Superior temporal gyrus (tissue), 1 donor: ENCODE data around the gene CHKA.
A peak's percentile ranks its signal among the peaks of the same experiment; 100 is the strongest.

ENCODE experiments used
- DNase-seq: peaks from one replicate; pipeline ENCODE4 v3.0.0-alpha.2; 2016; ENCODE audit errors: extremely low spot score

CHKA gene

DNA sequence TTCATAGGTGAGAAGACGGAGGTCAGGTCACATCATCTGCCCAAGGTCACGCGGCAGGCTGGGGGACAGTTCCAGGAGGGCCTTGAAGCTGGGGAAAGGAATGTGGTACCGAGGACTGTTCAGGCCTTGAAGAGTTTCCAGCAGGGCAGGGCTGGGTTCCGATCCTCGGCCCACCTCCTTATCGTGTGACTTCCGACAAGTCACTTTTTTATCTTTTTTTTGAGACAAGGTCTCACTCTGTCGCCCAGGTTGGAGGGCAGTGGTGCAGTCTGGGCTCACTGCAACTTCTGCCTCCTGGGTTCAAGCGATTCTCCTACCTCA lies 90.1 kb downstream of the CHKA start:
- DNase-seq = no peak

DNA sequence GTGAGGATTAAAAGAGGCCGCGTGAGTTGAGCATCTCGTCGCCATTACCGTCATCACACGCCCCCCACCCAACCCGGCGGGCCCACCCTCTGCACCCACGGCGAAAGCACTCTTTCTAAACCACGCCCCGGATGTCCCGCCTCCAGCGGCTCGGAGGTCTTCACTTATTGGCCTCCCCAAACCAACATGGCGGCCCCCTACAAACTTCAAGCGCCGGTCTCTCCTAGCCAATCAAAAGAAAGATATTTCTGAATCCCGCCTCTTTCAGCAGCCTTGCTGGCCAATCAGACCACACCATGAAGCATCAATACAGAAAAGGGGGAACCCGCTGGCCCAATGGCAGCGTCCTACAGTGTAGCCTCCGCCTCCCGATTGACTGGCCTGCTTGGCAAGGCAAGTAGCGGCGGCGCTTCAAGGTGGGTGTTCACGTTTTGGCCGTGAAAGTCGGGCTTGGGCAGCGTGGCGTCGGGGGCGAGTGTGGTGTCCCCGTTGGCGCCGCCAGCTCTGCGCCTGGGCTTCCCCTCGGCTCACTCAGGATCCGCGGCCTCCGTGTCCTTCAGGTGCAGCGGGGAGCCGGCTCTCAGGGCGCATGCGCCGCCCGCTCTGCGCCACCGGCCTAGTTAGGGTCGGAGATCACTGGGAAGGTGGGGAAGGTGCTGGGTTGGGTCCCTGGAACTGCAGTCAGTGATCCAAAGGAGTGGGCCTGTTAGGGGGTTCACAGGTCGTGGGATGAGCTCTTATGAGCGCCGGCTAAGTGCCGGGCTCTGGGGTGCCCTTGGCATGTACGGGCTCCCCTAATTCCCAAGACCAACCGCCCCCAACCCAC lies 90.7 kb downstream of the CHKA start, which contains the start of gene NDUFS8:
Gene NDUFS8, plus strand, starts transcription at position 364 of the 826 bp plus-strand sequence. CDS start 1,471 bp downstream, outside the sequence.
- DNase-seq = peak; percentile 100

DNA sequence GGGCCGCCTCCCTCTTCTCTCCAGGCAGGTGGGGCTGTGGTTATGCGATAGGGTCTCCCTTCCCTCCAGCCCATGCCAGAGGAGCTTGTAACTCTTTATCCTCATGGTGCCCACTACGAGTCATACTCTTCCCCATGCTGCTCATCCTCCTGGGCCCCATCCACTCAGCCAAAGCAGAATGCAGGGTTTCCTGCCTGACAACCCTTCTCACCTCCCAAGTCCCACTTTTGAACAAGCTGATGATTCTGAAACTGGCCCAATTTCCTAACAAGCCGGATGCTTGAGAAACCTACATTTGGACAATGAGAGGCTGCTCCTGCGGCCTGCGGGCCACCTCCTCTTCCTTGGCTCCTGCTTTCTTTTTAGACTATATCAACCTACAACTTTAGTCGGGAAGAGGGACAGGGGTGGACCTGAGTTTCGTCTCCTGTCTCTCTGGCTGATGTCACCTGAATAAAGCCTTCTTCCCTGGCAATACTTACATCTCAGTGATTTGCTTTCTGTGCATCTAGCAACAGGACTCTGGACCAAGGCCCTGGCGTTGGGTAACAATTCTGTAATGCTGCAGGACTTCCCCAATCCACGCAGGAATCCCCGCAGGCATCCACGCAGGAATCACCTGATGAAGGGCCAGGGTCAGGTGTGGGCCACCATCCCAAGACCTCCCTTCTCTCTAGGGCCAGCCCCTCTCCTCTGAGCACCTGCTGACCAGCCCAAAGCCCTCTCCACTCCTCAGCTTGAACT lies 92.2 kb downstream of the CHKA start:
- no peak for DNase-seq

DNA sequence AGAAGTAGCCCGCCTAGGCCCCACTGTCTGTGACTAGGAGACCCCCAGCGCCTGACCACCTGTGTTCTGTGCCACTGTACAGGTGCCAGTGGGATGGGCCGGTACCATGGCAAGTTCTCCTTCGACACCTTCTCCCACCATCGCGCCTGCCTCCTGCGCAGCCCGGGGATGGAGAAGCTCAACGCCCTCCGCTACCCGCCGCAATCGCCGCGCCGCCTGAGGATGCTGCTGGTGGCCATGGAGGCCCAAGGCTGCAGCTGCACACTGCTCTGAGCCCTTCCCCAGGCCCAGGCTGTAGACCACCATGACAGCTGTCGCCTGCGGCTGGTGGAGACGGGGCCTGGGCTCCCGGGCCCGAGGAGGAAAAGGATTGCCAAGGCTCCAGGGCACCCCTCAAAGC lies 93.5 kb downstream of the CHKA start:
- no peak for DNase-seq

DNA sequence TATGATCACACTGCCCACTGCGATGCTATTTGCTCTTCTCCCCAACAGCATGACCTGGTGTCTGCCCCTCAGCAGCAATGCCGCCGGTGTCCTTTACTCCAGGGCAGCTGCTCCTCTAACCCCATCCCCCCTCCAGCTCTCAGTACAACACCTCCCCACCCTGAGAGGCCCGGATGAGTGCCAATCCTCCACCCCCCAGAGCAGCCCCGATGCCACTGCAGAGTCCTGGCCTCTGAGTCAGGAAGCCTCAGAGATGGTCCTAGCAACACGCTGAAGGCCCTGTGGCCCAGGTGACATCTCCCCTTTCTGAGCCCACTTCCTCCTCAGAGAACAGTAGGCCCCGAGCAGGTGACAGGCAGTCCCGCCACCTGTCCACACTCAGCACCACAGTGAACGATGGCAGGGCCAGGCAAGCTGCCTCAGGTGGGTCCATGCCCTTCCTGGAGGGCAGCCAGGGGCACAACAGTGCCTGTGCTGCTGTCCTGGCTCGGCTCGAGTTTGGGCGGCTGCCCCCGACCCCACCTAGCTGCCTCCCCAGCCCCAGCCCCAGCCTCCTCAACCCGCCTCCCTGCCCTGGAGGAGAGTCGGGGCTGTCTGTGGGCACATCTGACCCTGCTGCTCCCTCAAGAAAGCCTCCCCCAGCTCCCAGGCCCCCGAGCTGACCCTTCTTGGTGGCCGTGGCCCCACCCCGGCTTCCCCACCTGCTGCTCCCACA lies 94.6 kb downstream of the CHKA start:
- no peak for DNase-seq

DNA sequence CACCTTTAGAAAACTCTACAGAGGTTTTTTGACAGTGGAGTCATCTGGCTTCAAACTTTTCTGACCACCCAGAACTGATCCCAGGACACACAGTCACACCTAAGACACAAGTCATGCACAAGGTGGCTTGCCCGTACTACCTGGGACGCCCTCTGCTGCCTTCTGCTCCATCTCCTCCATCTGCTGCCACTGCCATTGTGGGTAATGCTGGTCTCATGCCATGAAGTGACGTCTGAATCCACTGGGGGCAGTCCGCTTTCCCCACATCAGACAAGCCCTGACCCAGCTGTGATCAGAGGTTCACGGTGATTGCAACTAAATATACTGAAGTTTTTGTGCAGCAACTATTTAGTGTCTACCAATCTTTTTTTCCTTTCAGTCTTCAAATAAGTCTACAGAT lies 96.1 kb downstream of the CHKA start:
- DNase-seq = no peak

DNA sequence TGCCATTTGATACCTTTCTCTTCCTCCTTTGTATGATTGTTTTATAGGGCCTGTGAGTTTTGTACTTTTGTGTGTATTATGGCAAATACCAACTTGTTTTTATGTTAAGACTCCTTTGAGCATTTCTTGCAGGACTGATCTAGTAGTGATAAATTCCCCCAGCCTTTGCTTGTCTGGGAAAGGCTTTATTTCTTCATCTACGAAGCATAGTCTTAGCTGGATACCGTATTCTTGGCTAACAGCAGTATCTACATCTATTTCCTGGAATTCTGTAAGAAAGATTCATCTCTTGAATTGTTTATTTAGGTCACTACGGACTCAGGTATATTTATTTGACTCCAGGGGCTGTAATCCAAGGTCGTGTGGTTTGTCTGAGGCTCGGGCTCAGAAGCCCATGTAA lies 96.7 kb downstream of the CHKA start:
- DNase-seq = no peak

DNA sequence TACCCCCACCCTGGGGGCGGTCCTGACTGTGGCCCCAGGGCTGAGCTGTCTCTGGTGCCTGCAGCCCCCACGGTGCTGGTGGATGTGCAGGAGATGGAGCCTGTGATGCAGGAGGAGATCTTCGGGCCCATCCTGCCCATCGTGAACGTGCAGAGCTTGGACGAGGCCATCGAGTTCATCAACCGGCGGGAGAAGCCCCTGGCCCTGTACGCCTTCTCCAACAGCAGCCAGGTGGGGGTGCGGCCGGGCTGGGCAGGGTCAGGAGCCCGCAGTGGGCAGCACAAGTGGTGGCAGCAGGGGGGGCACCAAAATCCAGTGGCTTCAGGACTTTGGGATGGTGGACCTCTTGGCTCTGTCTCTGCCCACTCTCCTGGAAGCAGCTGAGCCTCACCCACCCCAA lies 98.7 kb downstream of the CHKA start:
- DNase-seq = no peak

DNA sequence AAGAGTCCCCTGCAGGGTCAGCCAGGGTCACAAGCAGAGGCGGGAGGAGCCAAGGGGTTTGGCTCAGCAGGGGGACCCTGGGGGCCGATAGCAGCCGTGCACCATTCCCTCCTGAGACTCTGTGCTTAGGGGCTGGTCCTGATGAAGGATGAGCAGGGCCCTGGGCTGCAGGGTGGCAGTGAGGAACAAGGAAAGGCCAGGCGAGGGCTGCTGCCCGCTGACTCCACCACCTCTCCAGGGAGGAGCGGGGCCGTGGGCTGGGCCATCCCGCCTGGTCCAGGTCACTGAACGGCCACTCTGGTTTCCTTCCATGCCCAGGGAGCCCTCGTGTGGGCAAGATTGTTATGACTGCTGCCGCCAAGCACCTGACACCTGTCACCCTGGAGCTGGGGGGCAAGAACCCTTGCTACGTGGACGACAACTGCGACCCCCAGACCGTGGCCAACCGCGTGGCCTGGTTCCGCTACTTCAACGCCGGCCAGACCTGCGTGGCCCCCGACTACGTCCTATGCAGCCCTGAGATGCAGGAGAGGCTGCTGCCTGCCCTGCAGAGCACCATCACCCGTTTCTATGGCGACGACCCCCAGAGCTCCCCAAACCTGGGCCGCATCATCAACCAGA lies 99.9 kb downstream of the CHKA start:
- no peak for DNase-seq

DNA sequence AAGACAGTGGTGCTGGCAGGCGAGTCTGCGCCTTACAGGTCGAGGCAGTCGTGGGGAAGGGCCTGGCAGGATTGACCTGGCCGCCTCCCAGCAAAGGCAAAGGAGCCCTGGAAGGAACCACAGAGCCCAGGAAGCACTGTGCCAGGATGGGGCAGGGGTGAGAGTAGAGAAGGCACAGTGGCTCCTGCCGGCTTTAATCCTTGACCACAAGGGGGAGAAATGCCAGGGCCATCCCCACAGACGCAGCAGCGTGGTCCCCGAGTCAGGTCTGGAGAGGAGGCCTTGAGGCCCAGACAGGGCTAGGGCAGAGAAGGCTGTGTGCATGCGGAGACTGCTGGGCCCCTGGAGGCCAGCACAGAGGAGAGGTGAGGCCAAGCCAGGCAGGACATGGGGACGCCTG lies 100.6 kb downstream of the CHKA start:
- DNase-seq = no peak

DNA sequence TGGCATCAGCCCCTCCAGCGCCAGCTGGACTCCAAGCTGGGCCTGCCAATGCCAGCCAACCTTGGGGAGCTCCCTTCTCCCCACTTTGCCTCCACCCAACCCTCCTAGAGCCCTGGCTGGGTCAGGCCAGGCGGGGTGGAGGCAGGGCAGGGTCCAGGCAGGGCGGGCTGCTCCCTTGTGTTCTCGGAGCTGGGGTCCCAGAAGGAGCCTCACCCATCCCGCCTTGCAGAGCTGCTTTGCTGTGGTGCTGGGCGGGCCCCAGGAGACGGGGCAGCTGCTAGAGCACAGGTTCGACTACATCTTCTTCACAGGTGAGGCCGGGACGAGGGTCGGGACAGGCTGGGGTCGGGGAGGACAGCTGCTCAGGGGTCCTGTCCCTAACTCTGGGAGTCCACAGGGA lies 101.7 kb downstream of the CHKA start:
- no peak for DNase-seq

DNA sequence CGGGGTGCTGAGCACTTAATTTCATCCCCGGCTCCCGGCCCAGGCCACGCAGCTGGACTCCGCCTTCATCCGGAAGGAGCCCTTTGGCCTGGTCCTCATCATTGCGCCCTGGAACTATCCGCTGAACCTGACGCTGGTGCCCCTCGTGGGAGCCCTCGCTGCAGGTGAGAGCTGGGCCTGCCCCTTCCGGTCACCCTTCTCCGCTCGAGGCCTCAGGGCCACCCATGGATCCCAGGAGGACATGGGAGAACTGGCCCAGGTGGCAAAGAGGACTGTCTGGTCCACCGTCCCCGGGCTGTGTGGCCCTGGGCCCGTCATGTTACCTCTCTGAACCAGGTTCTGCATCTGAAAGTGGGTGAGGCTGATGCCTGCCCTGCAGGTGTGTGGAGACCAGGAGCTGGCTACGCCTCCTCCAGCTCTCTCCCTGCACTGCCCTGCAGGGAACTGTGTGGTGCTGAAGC lies 102.4 kb downstream of the CHKA start:
- no peak for DNase-seq

DNA sequence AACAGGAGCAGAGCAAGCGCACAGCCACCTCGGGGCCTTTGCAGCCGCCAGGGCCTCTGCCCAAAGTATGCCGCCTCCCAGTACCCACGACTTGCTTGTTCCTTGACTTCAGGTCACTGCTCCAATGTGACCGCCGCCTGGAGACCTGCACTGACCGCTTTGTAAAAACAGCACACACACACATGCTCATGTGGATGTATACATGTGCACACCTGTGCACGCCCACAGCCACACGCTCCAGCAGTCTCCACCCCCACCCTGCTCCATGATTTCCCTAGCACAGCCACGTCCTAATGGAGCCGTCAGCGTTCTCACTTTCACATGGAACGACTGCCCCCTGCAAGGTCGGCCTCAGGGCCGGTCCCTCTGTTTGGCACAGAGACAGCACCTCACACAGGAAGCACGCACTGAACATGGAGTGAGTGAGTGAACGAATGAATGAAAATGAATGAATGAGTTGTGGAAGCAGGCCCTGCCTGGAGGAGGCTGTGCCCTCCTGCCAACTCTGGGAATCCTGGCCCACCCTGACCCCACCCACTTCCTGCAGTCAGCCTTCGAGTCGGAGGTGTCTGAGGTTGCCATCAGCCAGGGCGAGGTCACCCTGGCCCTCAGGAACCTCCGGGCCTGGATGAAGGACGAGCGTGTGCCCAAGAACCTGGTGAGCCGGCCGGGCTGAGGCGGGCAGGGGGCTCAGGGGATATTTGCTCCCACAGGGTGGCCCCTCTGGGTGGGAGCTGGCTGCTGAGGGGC lies 103.0 kb downstream of the CHKA start:
- no peak for DNase-seq

DNA sequence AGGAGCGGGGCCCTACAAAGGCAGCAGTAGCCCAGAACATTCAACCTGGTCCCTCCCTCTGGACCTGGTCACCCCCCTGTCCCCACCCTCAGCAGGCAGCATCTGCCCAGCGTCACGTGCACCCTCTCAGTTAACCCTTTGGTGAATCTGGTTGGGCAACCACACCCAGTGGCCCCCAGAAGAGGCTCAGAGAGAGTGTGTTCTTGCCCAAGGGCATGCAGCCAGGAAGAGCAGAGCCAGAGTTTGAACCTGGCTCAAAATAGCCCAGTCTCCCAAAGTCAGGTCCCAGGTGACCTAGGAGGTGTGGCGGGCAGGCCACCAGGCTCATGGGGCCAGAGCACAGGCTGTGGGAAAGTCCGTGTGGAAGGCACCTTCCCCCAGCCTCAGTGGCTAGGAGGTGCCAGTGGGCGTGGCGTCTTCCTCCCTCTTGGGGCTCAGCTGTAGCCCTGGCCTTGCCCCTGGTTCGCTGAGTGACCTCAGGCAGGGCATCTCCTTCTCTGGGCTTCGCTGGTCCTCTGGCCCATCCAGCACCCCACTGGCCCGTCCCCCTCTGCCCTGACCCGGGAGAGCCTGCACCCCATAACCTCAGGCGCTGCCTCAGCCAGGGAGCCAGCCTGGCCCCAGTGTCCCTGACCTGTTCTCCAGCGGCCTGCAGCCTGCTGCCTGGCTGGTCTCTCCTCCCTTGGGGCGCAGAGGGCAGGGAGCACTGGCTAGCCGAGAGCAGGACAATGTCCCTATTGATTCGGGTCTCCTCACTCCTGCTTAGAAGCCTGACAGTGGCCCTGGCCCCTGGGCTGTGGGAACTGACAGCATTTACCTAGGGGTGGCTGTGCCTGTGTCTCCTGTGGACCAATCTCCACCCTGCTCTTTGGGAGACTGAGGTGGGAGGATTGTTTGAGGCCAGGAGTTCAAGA lies 104.0 kb downstream of the CHKA start:
- no peak for DNase-seq

DNA sequence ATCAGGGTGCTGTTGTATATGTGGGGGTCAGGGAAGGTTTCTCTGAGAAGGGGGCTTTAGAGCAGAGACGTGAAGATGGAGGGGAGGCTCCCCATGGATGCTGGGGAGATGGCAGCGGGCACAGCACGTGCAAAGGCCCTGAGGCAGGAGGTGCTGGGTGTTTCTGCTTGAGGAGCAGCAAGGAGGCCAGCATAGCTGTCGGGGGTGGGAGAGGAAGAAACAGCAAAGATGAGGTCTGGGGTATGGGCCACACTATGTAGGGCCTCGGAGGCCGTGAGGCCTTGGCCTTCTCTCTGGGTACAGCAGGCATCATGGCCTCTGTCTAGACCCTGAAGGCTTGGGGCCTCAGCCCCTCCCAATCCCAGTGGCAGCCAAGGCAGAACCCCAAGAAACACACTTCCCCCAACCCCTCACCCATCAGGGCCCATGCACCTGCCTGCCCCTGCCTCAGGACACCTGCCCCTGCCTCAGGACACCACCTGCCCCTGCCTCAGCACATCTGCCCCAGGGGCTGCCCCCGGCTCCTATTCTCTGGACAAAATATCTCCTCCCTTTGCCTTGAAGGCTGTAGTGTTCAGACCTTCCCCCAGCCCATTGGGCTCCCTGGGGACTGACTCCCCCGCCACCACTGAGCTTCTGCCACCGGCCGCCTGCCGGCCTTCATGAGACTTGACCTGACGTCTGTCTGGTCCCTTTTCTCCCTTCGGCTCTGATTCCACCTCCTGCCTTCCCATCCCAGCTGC lies 104.9 kb downstream of the CHKA start:
- DNase-seq = no peak

DNA sequence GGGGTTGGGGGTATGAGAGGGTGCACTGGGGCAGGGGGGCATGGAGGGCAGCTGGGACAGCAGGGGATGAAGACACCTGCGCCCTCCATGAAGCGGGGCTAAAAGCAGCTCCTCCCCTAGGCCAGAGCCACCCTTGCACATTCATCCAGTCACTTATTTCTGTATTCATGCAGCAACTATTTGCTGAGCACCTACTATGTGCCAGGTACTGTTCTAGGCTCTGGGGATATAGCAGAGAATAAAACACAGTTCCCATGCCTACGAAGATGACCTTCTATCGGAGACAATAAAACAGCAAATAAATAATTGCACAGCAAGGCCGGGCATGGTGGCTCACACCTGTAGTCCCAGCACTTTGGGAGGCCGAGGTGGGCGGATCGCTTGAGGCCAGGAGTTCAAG lies 105.7 kb downstream of the CHKA start:
- no peak for DNase-seq

DNA sequence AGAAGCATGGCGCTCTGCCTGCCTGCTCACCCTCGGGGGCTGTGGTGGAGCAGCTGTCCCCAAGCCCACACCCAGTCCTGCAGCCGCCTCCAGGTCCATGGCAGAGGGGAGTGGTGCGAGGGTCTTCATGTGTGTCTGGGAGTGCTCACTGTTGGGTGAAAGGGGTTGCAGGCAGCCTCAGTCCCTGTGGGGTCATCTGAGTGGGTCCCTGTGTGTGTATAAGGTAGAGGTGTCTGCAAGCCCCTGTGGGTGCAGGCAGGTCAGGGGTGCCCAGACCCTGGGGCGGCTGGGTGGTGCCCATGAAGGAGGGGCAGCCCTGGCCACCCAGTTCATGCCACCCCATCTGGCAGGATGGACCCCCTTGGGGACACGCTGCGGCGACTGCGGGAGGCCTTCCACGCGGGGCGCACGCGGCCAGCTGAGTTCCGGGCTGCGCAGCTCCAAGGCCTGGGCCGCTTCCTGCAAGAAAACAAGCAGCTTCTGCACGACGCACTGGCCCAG lies 106.2 kb downstream of the CHKA start:
- no peak for DNase-seq

DNA sequence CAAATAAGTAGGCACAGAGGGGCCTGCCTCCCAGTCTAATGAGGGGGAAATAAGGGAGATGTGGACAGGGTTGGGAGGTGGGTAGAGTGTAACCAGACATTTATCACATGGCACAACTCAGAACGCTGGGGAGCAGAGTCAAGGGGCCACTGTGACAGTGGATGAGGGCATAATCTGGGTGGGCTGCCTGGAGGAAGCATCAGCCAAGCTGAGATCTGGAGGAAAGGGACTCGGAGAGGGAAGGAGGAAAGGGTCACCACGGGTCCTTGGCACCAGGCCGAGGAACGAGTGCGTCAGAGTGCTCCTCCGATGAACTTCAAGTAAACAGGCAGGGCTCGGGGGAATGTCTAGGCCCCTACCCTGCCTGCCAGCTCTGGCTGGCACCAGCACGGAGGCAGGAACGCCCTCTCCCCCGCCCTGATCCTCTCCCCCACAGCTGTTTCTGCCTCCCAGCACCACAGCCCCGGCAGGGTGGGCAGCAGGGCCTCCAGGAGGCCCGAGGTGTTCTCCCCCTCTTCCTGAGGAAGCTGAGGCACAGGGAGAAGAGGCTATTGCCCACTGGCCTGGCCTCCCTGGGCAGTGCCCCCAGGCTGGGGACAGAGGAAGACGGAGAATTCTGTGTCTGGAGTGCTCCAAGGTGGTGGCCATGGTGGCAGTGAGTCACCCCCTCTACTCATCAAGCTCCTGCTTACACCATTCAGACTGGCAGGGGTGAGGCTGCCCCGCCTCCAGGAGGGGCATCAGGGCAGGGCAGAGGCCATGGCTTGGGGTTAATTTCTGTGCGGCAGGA lies 106.8 kb downstream of the CHKA start:
- no peak for DNase-seq
